Esophagus (tissue), 2 donors: ENCODE measurements around the gene ACSL3. TPM values are rescaled to one million over a fixed set of nuclear protein-coding genes. Genes with fewer than 3 reads are reported as not detected.

Experiments used
- H3K27ac ChIP-seq, 2 donors: one replicate each; pipeline ENCODE4 v1.5.1; 2013; ENCODE audit warnings: low read depth in 2 of 2, mild to moderate bottlenecking in 2 of 2, inconsistent platforms in 1 of 2, low read length in 1 of 2, moderate library complexity in 1 of 2
- H3K27me3 ChIP-seq, 2 donors: one replicate each; pipeline ENCODE4 v1.6.1; 2013; ENCODE audit warnings: low read length in 2 of 2, control low read depth in 1 of 2, mild to moderate bottlenecking in 1 of 2; ENCODE audit not compliant: insufficient read depth in 2 of 2, control insufficient read depth in 1 of 2
- H3K36me3 ChIP-seq, 2 donors: one replicate each; pipeline ENCODE4 v1.6.1; 2013; ENCODE audit warnings: low read length in 1 of 2; ENCODE audit not compliant: control insufficient read depth in 2 of 2, insufficient read depth in 2 of 2
- H3K4me1 ChIP-seq, 2 donors: one replicate each; pipeline ENCODE4 v1.6.1; 2013; ENCODE audit warnings: low read length in 1 of 2; ENCODE audit not compliant: control insufficient read depth in 2 of 2, insufficient read depth in 2 of 2
- H3K4me3 ChIP-seq, 2 donors: one replicate each; pipeline ENCODE4 v1.5.1; 2013; ENCODE audit warnings: low read length in 2 of 2, mild to moderate bottlenecking in 2 of 2, low read depth in 1 of 2, moderate library complexity in 1 of 2
- H3K9me3 ChIP-seq, 2 donors: one replicate each; pipeline ENCODE4 v1.6.1; 2013; ENCODE audit warnings: mild to moderate bottlenecking in 2 of 2, low read depth in 1 of 2, low read length in 1 of 2, moderate library complexity in 1 of 2; ENCODE audit not compliant: control insufficient read depth in 2 of 2, insufficient read depth in 1 of 2
- WGBS, 2 donors: extraction: QIAGEN DNeasy Blood & Tissue Kit; methylation state at CpG; one replicate each; pipeline ENCODE4 v1.1.7; 2013; 5-methylcytosine and 5-hydroxymethylcytosine counted together
- polyA plus RNA-seq, 2 donors: library from polyadenylated mRNA; stranded (reverse); fragments of 200-250 nt; gene quantifications; one replicate each; pipeline ENCODE4 v1.2.3, GENCODE V29; 2013
- donor health status: healthy with polysubstance abuse.
- donor health status: Bipolar disorder and iron deficiency.

Gene ACSL3
- polyA plus RNA-seq, result 10 to 100 TPM; 21.4 to 43.9 TPM

DNA sequence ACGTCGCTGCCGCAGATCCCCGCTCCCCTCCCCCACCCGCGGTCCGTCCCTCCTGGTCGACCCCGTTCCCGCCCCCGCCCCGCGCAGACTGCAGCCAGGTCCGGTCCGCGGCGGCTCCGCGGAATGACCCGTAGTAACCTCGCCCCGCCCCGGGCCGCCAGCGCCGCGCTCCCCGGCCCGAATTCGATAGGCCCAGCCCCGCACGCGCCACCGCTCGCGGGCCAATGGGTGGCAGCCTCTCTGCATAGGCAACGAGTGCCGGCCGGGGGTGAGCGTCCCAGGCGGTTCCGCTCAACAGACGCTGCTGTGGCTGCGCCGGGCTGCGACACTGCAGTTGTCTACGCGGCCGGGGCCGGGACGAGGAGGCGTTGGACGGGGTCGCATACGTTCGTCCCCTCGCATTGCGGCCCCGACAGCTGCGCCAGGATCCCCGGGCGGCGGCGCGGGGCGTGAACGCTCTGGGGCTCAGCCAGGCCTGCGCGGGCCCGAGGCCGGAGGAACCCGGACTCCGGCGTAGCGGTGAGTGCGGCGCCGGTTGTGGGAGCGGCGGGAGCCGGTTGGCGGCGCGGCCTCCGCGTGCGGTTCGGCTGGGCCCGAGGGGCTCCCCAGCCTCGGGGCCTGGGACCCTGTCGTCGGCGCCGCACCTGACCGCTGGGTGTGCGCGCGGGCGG is at the start of gene ACSL3:
ACSL3 (plus strand) TSS at position 297 of the 671 bp plus-strand sequence. CDS start 47,737 bp downstream, outside the sequence.
- WGBS, 2 donors, result 1% methylated on average over 66 to 99 of the region's 99 CpGs
- peak within 1 kb of the TSS; percentile 93 to 96 for H3K27ac ChIP-seq
- peaks cover 0 to under 1% of the 10 kb centered on the region in 2 donors for H3K27me3 ChIP-seq
- peaks cover 0 to 5% of the 10 kb centered on the region in 2 donors for H3K4me1 ChIP-seq
- H3K9me3 ChIP-seq, result no peaks in the 10 kb centered on the region
- H3K36me3 ChIP-seq, result no peaks in the 10 kb centered on the region
- H3K4me3 ChIP-seq, result peak within 1 kb of the TSS; percentile 76 to 99

DNA sequence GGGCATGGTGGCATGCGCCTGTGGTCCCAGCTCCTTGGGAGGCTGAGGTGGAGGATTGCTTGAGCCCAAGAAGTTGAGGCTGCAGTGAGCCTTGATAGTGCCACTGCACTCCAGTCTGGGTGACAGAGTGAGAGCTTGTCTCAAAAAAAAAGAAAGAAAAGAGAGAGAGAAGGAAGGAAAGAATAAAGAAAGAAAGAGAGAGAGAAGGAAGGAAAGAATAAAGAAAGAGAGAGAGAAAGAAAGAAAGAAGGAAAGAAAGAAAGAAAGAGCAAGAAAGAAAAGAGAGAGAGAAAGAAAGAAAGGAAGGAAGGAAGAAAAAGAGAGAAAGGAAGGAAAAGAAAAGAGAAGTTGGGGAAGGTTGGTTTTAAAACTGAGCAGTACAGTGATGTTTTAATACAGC is 49.0 kb upstream of the ACSL3 start:
- peaks cover 0 to 2% of the 10 kb centered on the region in 2 donors for H3K4me1 ChIP-seq
- no peaks in the 10 kb centered on the region for H3K9me3 ChIP-seq
- WGBS, 2 donors, result 94 to 97% methylated on average over 1 of the region's 1 CpG
- no peak overlapping the region for H3K27ac ChIP-seq
- no peaks in the 10 kb centered on the region for H3K36me3 ChIP-seq
- H3K27me3 ChIP-seq, result no peaks in the 10 kb centered on the region
- no peak overlapping the region for H3K4me3 ChIP-seq

DNA sequence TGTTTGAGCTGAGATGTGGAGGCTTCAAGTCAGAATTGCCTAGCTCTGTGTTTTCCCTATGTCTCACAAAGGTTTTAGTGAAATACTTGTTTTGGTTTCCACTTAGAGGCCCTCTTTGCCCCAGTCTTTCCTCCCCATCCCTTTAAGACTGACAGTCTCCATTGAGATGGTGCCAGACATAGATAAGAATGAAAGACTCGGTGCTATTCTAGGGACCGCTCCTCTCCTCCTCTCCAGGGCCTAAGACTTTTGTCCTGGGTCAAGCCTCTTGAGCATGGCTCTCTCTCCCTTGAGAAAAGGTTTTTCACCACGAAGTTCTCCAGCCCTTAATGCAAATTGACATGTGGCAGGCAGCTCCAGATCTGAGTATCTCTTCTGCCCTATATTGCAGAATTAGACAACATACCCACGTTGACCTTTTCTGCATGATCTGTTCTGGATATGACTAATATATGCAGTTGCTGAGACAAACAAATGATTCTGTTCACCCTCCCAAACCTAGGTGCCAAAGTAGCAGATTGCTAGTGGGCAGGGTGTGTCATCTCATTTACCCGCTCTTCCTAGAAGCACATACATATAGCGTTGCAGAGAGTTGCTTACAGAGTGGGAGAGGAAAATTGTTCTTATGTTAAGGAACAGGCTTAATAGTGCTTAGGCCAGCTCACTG is 47.5 kb upstream of the ACSL3 start:
- H3K27ac ChIP-seq, result peak overlapping the region; percentile 61 to 65
- peaks cover 0 to 2% of the 10 kb centered on the region in 2 donors for H3K4me1 ChIP-seq
- no peak overlapping the region for H3K4me3 ChIP-seq
- no peaks in the 10 kb centered on the region for H3K27me3 ChIP-seq
- no peaks in the 10 kb centered on the region for H3K36me3 ChIP-seq
- H3K9me3 ChIP-seq, result no peaks in the 10 kb centered on the region
- WGBS, 2 donors, result 42 to 47% methylated on average over 6 of the region's 6 CpGs

DNA sequence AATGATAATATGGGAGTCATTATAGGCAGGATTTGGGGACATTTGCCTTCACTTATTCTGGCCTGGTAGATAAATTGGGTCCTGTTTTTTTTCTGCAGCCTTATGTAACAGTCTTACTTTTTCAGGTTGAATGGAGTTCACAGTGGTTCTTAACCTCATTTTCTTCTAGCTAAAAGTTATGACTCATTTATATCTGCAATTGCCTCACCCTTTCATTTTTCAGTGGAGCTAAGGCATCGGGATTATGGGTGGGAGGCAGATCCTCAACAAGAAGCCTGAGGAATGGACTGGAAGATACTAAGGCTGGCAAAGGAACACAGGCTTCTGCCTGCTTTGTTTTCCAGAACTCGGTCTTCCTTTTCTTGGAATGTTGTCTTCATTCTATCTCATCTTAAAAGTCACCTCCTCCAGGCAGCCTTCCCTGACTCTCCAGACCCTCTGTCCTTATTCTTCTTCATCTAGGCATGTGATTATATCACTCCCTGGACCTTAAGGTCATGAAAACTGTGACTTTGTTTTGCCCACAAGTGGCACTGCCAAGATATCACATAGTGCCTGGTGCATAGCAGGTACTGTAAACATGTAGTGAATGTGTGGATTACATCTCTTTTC is 41.0 kb upstream of the ACSL3 start:
- no peaks in the 10 kb centered on the region for H3K27me3 ChIP-seq
- H3K4me1 ChIP-seq, result no peaks in the 10 kb centered on the region
- no peak overlapping the region for H3K4me3 ChIP-seq

DNA sequence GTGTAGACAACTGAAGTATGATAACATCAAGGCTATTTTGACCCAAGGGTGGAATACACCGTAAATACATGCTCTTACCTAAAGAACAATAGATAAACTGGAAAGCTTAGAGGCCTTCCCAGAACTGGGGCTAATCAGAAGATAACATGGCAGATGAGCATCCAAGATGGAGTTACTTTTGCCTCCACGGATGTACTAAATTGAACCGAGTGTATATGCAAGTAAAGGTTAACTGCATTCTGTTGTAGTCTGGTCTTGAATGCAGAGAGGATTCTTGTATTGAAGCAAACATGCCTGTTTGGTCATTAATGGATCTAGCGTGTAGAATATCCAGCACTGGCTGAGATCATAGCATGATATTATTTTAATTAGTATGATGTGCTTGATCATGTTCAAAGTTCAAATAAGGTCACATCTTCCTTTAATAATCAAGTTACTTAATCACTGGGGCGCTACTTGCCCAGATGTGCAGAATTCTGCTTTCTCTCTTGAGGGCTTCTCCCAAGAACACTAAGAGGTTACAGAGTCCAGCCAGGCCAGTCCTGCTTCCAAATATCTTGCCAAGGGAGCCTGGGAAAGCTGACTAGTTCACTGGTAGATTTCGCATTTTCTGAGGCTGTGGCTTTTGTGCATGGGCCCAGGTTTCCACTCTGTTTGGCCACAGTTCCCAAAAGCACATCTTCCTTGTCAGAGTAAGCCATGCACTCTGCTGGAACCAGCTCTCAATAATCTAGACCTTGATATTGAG is 37.5 kb upstream of the ACSL3 start:
- Histone ChIP-seq H3K27me3 (no peaks in the 10 kb centered on the region), H3K36me3 (no peaks in the 10 kb centered on the region), H3K4me3 (no peak overlapping the region), H3K27ac (no peak overlapping the region), H3K4me1 (peaks cover 0 to 2% of the 10 kb centered on the region in 2 donors), H3K9me3 (no peaks in the 10 kb centered on the region)
- 72% methylated on average over 6 of the region's 6 CpGs for WGBS, 2 donors

More for the DNA sequence above, 41.0 kb upstream of the ACSL3 start:
- H3K36me3 ChIP-seq, result no peaks in the 10 kb centered on the region
- peak overlapping the region in 1 of 2 donors; percentile 10 for H3K27ac ChIP-seq
- no peaks in the 10 kb centered on the region for H3K9me3 ChIP-seq
- WGBS, 2 donors, result 30 to 50% methylated on average over 2 of the region's 2 CpGs

DNA sequence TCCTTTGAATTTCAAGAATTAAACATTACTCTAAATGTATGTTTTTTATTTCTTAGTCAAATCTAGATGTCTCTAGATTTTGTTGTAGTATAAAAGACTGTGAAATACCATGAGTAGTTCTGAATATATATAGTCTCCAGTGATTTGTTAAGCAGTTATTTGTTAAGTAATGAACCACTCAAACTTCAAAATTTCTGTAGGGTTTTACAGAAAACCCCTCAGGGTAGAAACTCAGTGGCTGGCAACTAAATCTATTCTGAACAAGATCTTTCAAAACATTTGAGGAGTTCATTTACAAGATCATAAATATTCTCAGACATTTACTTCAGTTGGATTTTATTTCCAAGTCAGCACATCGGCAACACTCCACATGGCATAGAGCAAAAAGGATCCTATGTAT is 35.8 kb upstream of the ACSL3 start:
- Histone ChIP-seq H3K4me1 (peaks cover 0 to 2% of the 10 kb centered on the region in 2 donors), H3K4me3 (no peak overlapping the region), H3K9me3 (no peaks in the 10 kb centered on the region), H3K27ac (no peak overlapping the region), H3K36me3 (no peaks in the 10 kb centered on the region), H3K27me3 (no peaks in the 10 kb centered on the region)
- WGBS, 2 donors, result 71% methylated on average over 1 of the region's 1 CpG

DNA sequence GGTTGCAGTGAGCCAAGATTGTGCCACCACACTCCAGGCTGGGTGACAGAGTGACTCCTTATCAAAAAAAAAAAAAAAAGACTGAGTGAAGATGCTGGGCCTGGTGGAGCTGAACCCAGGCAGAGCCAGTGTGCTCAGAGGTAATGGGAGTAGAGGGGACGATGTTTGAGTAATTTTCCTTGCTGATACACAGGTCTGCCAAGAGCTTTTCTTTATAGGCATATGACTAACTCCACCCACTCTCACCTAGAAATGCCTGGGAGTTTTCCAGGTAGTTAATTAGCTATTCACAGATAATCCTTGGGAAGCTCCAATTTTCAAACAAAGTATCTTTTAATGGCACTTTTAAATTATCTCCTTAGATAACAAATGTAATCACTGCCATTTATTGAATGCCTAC is 33.4 kb upstream of the ACSL3 start:
- Histone ChIP-seq H3K9me3 (no peaks in the 10 kb centered on the region), H3K4me3 (no peak overlapping the region), H3K27ac (no peak overlapping the region), H3K36me3 (no peaks in the 10 kb centered on the region), H3K4me1 (peaks cover 0 to 2% of the 10 kb centered on the region in 2 donors), H3K27me3 (no peaks in the 10 kb centered on the region)
- WGBS, 2 donors, result 41 to 71% methylated on average over 1 of the region's 1 CpG

DNA sequence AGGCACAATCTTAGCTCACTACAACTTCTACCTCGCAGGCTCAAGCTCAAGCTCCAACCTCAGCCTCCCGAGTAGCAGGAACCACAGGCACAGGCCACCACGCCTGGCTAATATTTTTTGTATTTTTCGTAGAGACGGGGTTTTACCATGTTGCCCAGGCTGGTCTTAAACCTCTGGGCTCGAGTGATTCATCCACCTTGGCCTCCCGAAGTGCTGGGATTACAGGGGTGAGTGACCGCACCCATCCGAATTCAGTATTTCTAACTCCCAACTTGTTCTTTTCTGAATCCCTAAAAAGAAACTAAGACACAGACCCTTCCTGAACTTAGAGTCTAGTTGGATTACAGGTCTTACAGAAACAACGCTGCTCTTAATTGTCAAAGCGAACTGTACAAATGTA is 32.3 kb upstream of the ACSL3 start:
- 61 to 73% methylated on average over 11 of the region's 11 CpGs for WGBS, 2 donors

DNA sequence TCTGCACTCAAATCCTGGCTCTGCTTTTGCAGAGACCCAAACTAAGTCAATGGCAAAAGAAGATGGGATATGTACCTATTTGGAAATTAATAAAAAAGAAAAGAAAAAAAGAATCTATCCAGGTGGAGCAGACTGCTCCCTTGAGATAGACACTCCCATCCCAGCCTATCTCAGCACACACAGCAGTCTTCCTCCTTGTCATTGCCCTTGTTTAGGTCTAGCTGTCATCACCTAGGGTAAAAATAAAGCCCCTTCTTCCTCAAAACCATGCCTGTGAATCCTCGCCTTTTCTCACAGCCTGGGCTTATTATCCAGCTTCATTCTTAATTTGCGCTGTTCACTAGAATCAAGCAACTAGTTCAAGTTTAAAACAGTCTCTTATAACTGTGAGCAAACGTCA is 30.7 kb upstream of the ACSL3 start:
- Histone ChIP-seq H3K27me3 (no peaks in the 10 kb centered on the region), H3K36me3 (no peaks in the 10 kb centered on the region), H3K27ac (no peak overlapping the region), H3K4me1 (peaks cover 0 to 2% of the 10 kb centered on the region in 2 donors), H3K4me3 (no peak overlapping the region), H3K9me3 (no peaks in the 10 kb centered on the region)
- 74 to 80% methylated on average over 3 of the region's 3 CpGs for WGBS, 2 donors

More for the DNA sequence above, 32.3 kb upstream of the ACSL3 start:
- Histone ChIP-seq H3K36me3 (no peaks in the 10 kb centered on the region), H3K4me3 (no peak overlapping the region), H3K9me3 (no peaks in the 10 kb centered on the region), H3K27me3 (no peaks in the 10 kb centered on the region), H3K4me1 (peaks cover 0 to 2% of the 10 kb centered on the region in 2 donors), H3K27ac (peak overlapping the region; percentile 53 to 67)
